HepG2 (cell line): ENCODE data around the gene MAGT1. TPM values are rescaled to one million over a fixed set of nuclear protein-coding genes. Genes with fewer than 3 reads are reported as not detected.
A peak's percentile ranks its signal among the peaks of the same experiment; 100 is the strongest.

Source experiments
- CBFB ChIP-seq: sonication (generic); formaldehyde crosslinking; IDR thresholded peaks from 2 replicates; pipeline ENCODE4 v1.4.0; 2020; ENCODE audit warnings: missing genetic modification reagents
- ELF4 ChIP-seq: sonication (generic); formaldehyde crosslinking; IDR thresholded peaks from 2 replicates; pipeline ENCODE4 v1.5.0; 2020; ENCODE audit warnings: missing genetic modification reagents, mild to moderate bottlenecking, moderate library complexity, borderline replicate concordance
- GTF2F1 ChIP-seq: fragments of 150-350 bp; IDR thresholded peaks from 2 replicates; pipeline ENCODE4 v1.6.1; 2014; ENCODE audit warnings: low read length
- SNAI1 ChIP-seq: sonication (generic); formaldehyde crosslinking; IDR thresholded peaks from 2 replicates; pipeline ENCODE4 v1.5.0; 2020; ENCODE audit warnings: mild to moderate bottlenecking, missing genetic modification reagents, borderline replicate concordance
- SRSF1 ChIP-seq: fragments of 200-400 bp; formaldehyde crosslinking; optimal IDR thresholded peaks from 2 replicates; pipeline ENCODE3; 2017; ENCODE audit warnings: mild to moderate bottlenecking, low read depth, low read length, moderate library complexity
- TRIM24 ChIP-seq: sonication (generic); formaldehyde crosslinking; IDR thresholded peaks from 2 replicates; pipeline ENCODE4 v1.8.0; 2022; ENCODE audit warnings: mild to moderate bottlenecking, missing genetic modification reagents
- ZBTB21 ChIP-seq: sonication (generic); formaldehyde crosslinking; IDR thresholded peaks from 2 replicates; pipeline ENCODE4 v1.4.0; 2020; ENCODE audit warnings: missing genetic modification reagents
- ZMYM4 ChIP-seq: sonication (generic); formaldehyde crosslinking; IDR thresholded peaks from 2 replicates; pipeline ENCODE4 v1.8.1; 2023; ENCODE audit warnings: mild to moderate bottlenecking, missing genetic modification reagents
- ZNF605 ChIP-seq: sonication (generic); formaldehyde crosslinking; IDR thresholded peaks from 2 replicates; pipeline ENCODE4 v1.8.0; 2022; ENCODE audit warnings: mild to moderate bottlenecking, missing genetic modification reagents
- ZNF768 ChIP-seq: sonication (generic); formaldehyde crosslinking; IDR thresholded peaks from 2 replicates; pipeline ENCODE4 v1.4.0; 2020; ENCODE audit warnings: missing genetic modification reagents
- polyA plus RNA-seq, 8 experiments: library from polyadenylated mRNA; depleted of rRNA in 3 of 8; stranded (reverse) in 7 of 8; unstranded in 1 of 8; fragments of >200 nt; fragmentation: Illumina TruSeq in 4 of 8; extraction: Trizol in 4 of 8; gene quantifications; 2 replicates each; pipeline versions ENCODE4 v1.2.1 to v1.2.3, GENCODE V29; 2011 to 2016; ENCODE audit warnings: low read depth in 4 of 8, missing spikeins in 1 of 8, mixed read lengths in 1 of 8; ENCODE audit not compliant: insufficient read depth in 1 of 8
- total RNA-seq, 5 experiments: library from RNA; depleted of rRNA; stranded (reverse); fragments of >200 nt; fragmentation: Illumina TruSeq; extraction: Trizol; gene quantifications; 2 replicates each; pipeline ENCODE4 v1.2.3, GENCODE V29; 2016; ENCODE audit warnings: low read depth in 1 of 5
- TF ChIP-seq, protein P1 (sequence below): sonication (generic); formaldehyde crosslinking; IDR thresholded peaks from 2 replicates; pipeline ENCODE4 v1.5.0; 2020; ENCODE audit warnings: mild to moderate bottlenecking, missing genetic modification reagents, borderline replicate concordance
- TF ChIP-seq, protein P2 (sequence below): sonication (generic); formaldehyde crosslinking; IDR thresholded peaks from 2 replicates; pipeline ENCODE4 v1.5.0; 2020; ENCODE audit warnings: mild to moderate bottlenecking, missing genetic modification reagents, borderline replicate concordance
- TF ChIP-seq, protein P3 (sequence below): sonication (generic); formaldehyde crosslinking; IDR thresholded peaks from 2 replicates; pipeline ENCODE4 v1.4.0; 2020; ENCODE audit warnings: low read depth, missing genetic modification reagents
- TF ChIP-seq, protein P4 (sequence below): IDR thresholded peaks from 2 replicates; pipeline ENCODE4 v1.4.0; 2020; ENCODE audit warnings: mild to moderate bottlenecking, missing genetic modification reagents

The MAGT1 gene
- total and polyA plus RNA-seq, 2 of the 13 experiments (the other 11 are each of a cell fraction or from before 2014, with no cell fraction given) = 38.0 to 75.0 TPM

DNA sequence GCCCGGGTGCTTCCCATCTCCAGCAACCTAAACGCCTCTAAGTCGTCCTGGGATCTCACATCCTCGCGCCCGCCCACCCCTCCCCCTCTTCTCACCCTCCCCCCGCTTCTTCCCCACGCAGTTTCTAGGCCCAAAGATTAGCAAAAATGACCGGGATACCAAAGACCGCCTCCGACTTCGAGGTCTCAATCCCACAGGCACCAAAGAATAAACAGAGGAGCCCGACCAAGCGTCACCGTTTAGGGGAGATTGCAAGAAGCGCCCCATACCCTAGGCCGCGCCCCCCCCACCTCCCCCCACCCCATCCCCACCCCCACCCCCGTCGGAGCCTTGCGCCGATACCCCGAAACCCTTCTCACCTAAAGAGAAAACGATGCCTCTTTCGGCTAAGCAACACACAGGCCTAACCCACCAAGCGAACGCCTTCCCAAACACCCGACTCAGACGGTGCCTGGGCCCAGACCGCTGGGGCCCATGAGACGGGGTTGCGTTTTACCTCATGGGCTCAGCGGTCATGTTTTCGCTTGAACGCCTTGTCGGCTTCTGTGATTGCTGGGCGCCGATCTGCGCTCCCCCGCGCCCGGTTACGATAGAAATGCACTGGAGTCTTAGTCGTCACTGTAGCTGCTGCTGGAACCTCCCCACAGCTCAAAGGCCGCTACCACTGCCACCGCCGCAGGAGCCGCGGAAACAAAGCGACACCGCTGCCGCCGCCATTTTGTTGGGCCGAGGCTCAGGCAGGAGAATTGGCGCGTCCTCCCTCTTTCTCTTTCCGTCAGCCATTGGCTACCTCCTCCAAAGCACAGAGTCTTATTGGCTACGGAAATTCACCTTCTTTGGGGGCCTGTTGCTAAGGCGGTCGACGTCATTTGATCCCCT, 109.5 kb downstream of the MAGT1 start, which contains the start of gene ATRX (continued):
- TF ChIP-seq SNAI1 (CRISPR knock-in tag) (no peak), CBFB (CRISPR knock-in tag) (no peak), ELF4 (CRISPR knock-in tag) (no peak), TRIM24 (no peak), ZBTB21 (CRISPR knock-in tag) (no peak), ZNF768 (no peak), ZMYM4 (CRISPR knock-in tag) (0 out of 2 replicates have a peak, but pooled peaks have one; percentile 37), GTF2F1 (no peak), ZNF605 (CRISPR knock-in tag) (0 out of 2 replicates have a peak, but pooled peaks have one; percentile 41), SRSF1 (no peak)
- TF ChIP-seq, protein P1, sequence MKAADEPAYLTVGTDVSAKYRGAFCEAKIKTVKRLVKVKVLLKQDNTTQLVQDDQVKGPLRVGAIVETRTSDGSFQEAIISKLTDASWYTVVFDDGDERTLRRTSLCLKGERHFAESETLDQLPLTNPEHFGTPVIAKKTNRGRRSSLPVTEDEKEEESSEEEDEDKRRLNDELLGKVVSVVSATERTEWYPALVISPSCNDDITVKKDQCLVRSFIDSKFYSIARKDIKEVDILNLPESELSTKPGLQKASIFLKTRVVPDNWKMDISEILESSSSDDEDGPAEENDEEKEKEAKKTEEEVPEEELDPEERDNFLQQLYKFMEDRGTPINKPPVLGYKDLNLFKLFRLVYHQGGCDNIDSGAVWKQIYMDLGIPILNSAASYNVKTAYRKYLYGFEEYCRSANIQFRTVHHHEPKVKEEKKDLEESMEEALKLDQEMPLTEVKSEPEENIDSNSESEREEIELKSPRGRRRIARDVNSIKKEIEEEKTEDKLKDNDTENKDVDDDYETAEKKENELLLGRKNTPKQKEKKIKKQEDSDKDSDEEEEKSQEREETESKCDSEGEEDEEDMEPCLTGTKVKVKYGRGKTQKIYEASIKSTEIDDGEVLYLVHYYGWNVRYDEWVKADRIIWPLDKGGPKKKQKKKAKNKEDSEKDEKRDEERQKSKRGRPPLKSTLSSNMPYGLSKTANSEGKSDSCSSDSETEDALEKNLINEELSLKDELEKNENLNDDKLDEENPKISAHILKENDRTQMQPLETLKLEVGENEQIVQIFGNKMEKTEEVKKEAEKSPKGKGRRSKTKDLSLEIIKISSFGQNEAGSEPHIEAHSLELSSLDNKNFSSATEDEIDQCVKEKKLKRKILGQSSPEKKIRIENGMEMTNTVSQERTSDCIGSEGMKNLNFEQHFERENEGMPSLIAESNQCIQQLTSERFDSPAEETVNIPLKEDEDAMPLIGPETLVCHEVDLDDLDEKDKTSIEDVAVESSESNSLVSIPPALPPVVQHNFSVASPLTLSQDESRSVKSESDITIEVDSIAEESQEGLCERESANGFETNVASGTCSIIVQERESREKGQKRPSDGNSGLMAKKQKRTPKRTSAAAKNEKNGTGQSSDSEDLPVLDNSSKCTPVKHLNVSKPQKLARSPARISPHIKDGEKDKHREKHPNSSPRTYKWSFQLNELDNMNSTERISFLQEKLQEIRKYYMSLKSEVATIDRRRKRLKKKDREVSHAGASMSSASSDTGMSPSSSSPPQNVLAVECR (CRISPR knock-in tag) = peak; percentile 25; the same call in 1 of the 2 replicates
- TF ChIP-seq, protein P2, sequence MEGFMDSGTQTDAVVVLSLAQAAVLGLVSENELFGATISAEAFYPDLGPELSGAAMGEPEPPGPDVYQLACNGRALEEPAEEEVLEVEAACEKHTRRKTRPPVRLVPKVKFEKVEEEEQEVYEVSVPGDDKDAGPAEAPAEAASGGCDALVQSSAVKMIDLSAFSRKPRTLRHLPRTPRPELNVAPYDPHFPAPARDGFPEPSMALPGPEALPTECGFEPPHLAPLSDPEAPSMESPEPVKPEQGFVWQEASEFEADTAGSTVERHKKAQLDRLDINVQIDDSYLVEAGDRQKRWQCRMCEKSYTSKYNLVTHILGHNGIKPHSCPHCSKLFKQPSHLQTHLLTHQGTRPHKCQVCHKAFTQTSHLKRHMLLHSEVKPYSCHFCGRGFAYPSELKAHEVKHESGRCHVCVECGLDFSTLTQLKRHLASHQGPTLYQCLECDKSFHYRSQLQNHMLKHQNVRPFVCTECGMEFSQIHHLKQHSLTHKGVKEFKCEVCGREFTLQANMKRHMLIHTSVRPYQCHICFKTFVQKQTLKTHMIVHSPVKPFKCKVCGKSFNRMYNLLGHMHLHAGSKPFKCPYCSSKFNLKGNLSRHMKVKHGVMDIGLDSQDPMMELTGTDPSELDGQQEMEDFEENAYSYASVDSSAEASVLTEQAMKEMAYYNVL (CRISPR knock-in tag) = no peak
- TF ChIP-seq, protein P3, sequence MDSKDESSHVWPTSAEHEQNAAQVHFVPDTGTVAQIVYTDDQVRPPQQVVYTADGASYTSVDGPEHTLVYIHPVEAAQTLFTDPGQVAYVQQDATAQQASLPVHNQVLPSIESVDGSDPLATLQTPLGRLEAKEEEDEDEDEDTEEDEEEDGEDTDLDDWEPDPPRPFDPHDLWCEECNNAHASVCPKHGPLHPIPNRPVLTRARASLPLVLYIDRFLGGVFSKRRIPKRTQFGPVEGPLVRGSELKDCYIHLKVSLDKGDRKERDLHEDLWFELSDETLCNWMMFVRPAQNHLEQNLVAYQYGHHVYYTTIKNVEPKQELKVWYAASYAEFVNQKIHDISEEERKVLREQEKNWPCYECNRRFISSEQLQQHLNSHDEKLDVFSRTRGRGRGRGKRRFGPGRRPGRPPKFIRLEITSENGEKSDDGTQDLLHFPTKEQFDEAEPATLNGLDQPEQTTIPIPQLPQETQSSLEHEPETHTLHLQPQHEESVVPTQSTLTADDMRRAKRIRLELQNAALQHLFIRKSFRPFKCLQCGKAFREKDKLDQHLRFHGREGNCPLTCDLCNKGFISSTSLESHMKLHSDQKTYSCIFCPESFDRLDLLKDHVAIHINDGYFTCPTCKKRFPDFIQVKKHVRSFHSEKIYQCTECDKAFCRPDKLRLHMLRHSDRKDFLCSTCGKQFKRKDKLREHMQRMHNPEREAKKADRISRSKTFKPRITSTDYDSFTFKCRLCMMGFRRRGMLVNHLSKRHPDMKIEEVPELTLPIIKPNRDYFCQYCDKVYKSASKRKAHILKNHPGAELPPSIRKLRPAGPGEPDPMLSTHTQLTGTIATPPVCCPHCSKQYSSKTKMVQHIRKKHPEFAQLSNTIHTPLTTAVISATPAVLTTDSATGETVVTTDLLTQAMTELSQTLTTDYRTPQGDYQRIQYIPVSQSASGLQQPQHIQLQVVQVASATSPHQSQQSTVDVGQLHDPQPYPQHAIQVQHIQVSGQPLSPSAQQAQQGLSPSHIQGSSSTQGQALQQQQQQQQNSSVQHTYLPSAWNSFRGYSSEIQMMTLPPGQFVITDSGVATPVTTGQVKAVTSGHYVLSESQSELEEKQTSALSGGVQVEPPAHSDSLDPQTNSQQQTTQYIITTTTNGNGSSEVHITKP = peak; percentile 17; the same call in 1 of the 2 replicates
- TF ChIP-seq, protein P4, sequence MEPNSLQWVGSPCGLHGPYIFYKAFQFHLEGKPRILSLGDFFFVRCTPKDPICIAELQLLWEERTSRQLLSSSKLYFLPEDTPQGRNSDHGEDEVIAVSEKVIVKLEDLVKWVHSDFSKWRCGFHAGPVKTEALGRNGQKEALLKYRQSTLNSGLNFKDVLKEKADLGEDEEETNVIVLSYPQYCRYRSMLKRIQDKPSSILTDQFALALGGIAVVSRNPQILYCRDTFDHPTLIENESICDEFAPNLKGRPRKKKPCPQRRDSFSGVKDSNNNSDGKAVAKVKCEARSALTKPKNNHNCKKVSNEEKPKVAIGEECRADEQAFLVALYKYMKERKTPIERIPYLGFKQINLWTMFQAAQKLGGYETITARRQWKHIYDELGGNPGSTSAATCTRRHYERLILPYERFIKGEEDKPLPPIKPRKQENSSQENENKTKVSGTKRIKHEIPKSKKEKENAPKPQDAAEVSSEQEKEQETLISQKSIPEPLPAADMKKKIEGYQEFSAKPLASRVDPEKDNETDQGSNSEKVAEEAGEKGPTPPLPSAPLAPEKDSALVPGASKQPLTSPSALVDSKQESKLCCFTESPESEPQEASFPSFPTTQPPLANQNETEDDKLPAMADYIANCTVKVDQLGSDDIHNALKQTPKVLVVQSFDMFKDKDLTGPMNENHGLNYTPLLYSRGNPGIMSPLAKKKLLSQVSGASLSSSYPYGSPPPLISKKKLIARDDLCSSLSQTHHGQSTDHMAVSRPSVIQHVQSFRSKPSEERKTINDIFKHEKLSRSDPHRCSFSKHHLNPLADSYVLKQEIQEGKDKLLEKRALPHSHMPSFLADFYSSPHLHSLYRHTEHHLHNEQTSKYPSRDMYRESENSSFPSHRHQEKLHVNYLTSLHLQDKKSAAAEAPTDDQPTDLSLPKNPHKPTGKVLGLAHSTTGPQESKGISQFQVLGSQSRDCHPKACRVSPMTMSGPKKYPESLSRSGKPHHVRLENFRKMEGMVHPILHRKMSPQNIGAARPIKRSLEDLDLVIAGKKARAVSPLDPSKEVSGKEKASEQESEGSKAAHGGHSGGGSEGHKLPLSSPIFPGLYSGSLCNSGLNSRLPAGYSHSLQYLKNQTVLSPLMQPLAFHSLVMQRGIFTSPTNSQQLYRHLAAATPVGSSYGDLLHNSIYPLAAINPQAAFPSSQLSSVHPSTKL = no peak
